GM12891 (cell line): ENCODE results near the gene EML1.

Source experiments
- PAX5 ChIP-seq: IDR thresholded peaks from 2 replicates; pipeline ENCODE4 v1.6.1; 2011; ENCODE audit warnings: low read length, moderate library complexity, mild to moderate bottlenecking; ENCODE audit not compliant: insufficient read depth, severe bottlenecking
- POLR2A ChIP-seq: IDR thresholded peaks from 2 replicates; pipeline ENCODE4 v1.6.1; 2011; ENCODE audit warnings: low read depth, low read length, control low read depth
- POLR2AphosphoS5 ChIP-seq: IDR thresholded peaks from 2 replicates; pipeline ENCODE4 v1.6.1; 2011; ENCODE audit warnings: low read depth, low read length, control low read depth
- POU2F2 ChIP-seq: IDR thresholded peaks from 2 replicates; pipeline ENCODE4 v1.6.1; 2011; ENCODE audit warnings: low read depth, mild to moderate bottlenecking, control low read depth, low read length, moderate library complexity
- SPI1 ChIP-seq: IDR thresholded peaks from 2 replicates; pipeline ENCODE4 v1.6.1; 2011; ENCODE audit warnings: low read depth, low read length, control low read depth
- TAF1 ChIP-seq: IDR thresholded peaks from 2 replicates; pipeline ENCODE4 v1.6.1; 2011; ENCODE audit warnings: low read depth, low read length, control low read depth

GRCh38 chr14:99947695-99948094 is 154.5 kb downstream of the EML1 start:
- no peak for TF ChIP-seq POLR2A
- no peak for TF ChIP-seq SPI1
- TF ChIP-seq POLR2AphosphoS5, result no peak
- no peak for TF ChIP-seq TAF1
- no peak for TF ChIP-seq POU2F2
- TF ChIP-seq PAX5, result no peak
